Loucy (cell line): ENCODE results near the gene ARFGEF3.

Experiments
- H2AFZ ChIP-seq: fragments of 200-600 bp; sonication (generic); 2 replicates; pipeline ENCODE4 v1.6.0; 2016; ENCODE audit warnings: antibody characterized with exemption, mild to moderate bottlenecking, low read length, moderate library complexity
- H3F3A ChIP-seq: fragments of 200-600 bp; 2 replicates; pipeline ENCODE4 v1.6.0; 2016; ENCODE audit warnings: antibody characterized with exemption, low read depth, mild to moderate bottlenecking
- H3K27me3 ChIP-seq: fragments of 200-600 bp; sonication (generic); 2 replicates; pipeline ENCODE4 v1.6.1; 2014; ENCODE audit warnings: low read length, mild to moderate bottlenecking; ENCODE audit not compliant: insufficient read depth, poor library complexity, severe bottlenecking
- H3K36me3 ChIP-seq: fragments of 200-600 bp; sonication (generic); 2 replicates; pipeline ENCODE4 v1.6.1; 2016; ENCODE audit warnings: low read length; ENCODE audit not compliant: insufficient read depth
- H3K4me1 ChIP-seq: fragments of 200-600 bp; sonication (generic); 2 replicates; pipeline ENCODE4 v1.5.1; 2014; ENCODE audit warnings: low read length, mild to moderate bottlenecking; ENCODE audit not compliant: insufficient read depth, poor library complexity, severe bottlenecking
- H3K4me2 ChIP-seq: fragments of 200-600 bp; sonication (generic); 2 replicates; pipeline ENCODE4 v1.6.0; 2014; ENCODE audit warnings: antibody characterized with exemption, low read length, low read depth, mild to moderate bottlenecking; ENCODE audit not compliant: poor library complexity, severe bottlenecking
- H3K4me3 ChIP-seq: fragments of 200-600 bp; sonication (generic); 2 replicates; pipeline ENCODE4 v1.5.1; 2014; ENCODE audit warnings: low read length, mild to moderate bottlenecking, mixed read lengths; ENCODE audit not compliant: poor library complexity, severe bottlenecking
- H3K79me2 ChIP-seq: fragments of 200-600 bp; sonication (generic); 2 replicates; pipeline ENCODE4 v1.6.1; 2014; ENCODE audit warnings: low read length; ENCODE audit not compliant: insufficient read depth
- H3K9ac ChIP-seq: fragments of 200-600 bp; sonication (generic); 2 replicates; pipeline ENCODE4 v1.6.0; 2014; ENCODE audit warnings: mild to moderate bottlenecking, low read depth, low read length, moderate library complexity; ENCODE audit not compliant: poor library complexity, severe bottlenecking
- H3K9me2 ChIP-seq: fragments of 200-600 bp; sonication (generic); replicated peaks from 2 replicates; pipeline ENCODE4 v1.6.1; 2016; ENCODE audit warnings: low read depth, low read length, mixed read lengths
- H3K9me3 ChIP-seq: fragments of 200-600 bp; sonication (generic); 2 replicates; pipeline ENCODE4 v1.6.1; 2014; ENCODE audit warnings: mild to moderate bottlenecking, antibody characterized with exemption, low read length, low read depth; ENCODE audit not compliant: insufficient read depth
- H4K20me1 ChIP-seq: fragments of 200-600 bp; sonication (generic); 2 replicates; pipeline ENCODE4 v1.6.0; 2014; ENCODE audit warnings: antibody characterized with exemption, low read length, mild to moderate bottlenecking; ENCODE audit not compliant: insufficient read depth, poor library complexity, severe bottlenecking
- CTCF ChIP-seq: fragments of 200-600 bp; sonication (generic); conservative IDR thresholded peaks from 2 replicates; pipeline ENCODE4 v1.5.1; 2014; ENCODE audit warnings: mild to moderate bottlenecking, antibody characterized with exemption, low read length
- EZH2phosphoT487 ChIP-seq: fragments of 200-600 bp; IDR thresholded peaks from 2 replicates; pipeline ENCODE4 v1.6.1; 2018; ENCODE audit warnings: antibody characterized with exemption, mild to moderate bottlenecking, moderate library complexity, borderline replicate concordance

Gene ARFGEF3

GRCh38 chr6:138198430-138199091, 36.8 kb downstream of the ARFGEF3 start:
- no peaks in the 10 kb centered on the region for H3K9me2 ChIP-seq
- no peaks in the 10 kb centered on the region for H3F3A ChIP-seq
- no peak overlapping the region for H2AFZ ChIP-seq
- no peak overlapping the region for H3K4me2 ChIP-seq
- no peaks in the 10 kb centered on the region for H3K9me3 ChIP-seq
- no peak for TF ChIP-seq CTCF
- no peak for TF ChIP-seq EZH2phosphoT487
- H4K20me1 ChIP-seq: no peaks in the 10 kb centered on the region
- H3K9ac ChIP-seq: no peak overlapping the region
- no peaks in the 10 kb centered on the region for H3K79me2 ChIP-seq
- no peaks in the 10 kb centered on the region for H3K4me1 ChIP-seq
- no peaks in the 10 kb centered on the region for H3K27me3 ChIP-seq
- no peak overlapping the region for H3K4me3 ChIP-seq
- no peaks in the 10 kb centered on the region for H3K36me3 ChIP-seq

- Histone ChIP-seq H3K79me2 (no peaks in the 10 kb centered on the region), H3K36me3 (no peaks in the 10 kb centered on the region), H2AFZ (no peak overlapping the region), H3K9ac (no peak overlapping the region), H4K20me1 (no peaks in the 10 kb centered on the region), H3K4me2 (no peak overlapping the region), H3K27me3 (no peaks in the 10 kb centered on the region), H3K4me1 (no peaks in the 10 kb centered on the region), H3F3A (no peaks in the 10 kb centered on the region), H3K9me3 (no peaks in the 10 kb centered on the region), H3K4me3 (no peak overlapping the region), H3K9me2 (no peaks in the 10 kb centered on the region)
- TF ChIP-seq CTCF (no peak), EZH2phosphoT487 (no peak)
These were observed 40.1 kb downstream of the ARFGEF3 start for GRCh38 chr6:138201836-138202235.

- Histone ChIP-seq H3K4me1 (no peaks in the 10 kb centered on the region), H3K9me2 (no peaks in the 10 kb centered on the region), H3K36me3 (no peaks in the 10 kb centered on the region), H3K79me2 (no peaks in the 10 kb centered on the region), H3K27me3 (no peaks in the 10 kb centered on the region), H3K4me3 (no peak overlapping the region), H3F3A (no peaks in the 10 kb centered on the region), H3K4me2 (no peak overlapping the region), H3K9me3 (no peaks in the 10 kb centered on the region), H3K9ac (no peak overlapping the region), H4K20me1 (no peaks in the 10 kb centered on the region), H2AFZ (no peak overlapping the region)
- no peak for TF ChIP-seq CTCF
- no peak for TF ChIP-seq EZH2phosphoT487
These were observed 41.6 kb downstream of the ARFGEF3 start for GRCh38 chr6:138203315-138203714.
